K562 (cell line): ENCODE measurements around the gene TDRD5. TPM values are rescaled to one million over a fixed set of nuclear protein-coding genes. Genes with fewer than 3 reads are reported as not detected.

Source experiments
- FOXA3 ChIP-seq, 2 experiments: fragments of 450-650 bp in 1 of 2; sonication (generic) in 1 of 2; formaldehyde crosslinking; IDR thresholded peaks in 1 of 2; conservative IDR thresholded peaks in 1 of 2; 2 replicates each; pipeline versions ENCODE4 v1.4.0 to v1.8.0; 2020 to 2022; ENCODE audit warnings: mild to moderate bottlenecking in 2 of 2, missing genetic modification reagents in 1 of 2
- MTA1 ChIP-seq: fragments of 450-650 bp; IDR thresholded peaks from 2 replicates; pipeline ENCODE4 v1.6.1; 2017; ENCODE audit warnings: borderline replicate concordance
- TEAD4 ChIP-seq, 2 experiments: sonication (generic) in 1 of 2; formaldehyde crosslinking in 1 of 2; IDR thresholded peaks; 2 replicates each; pipeline versions ENCODE4 v1.6.1 to v1.8.0; 2012 to 2022; ENCODE audit warnings: borderline replicate concordance in 1 of 2, inconsistent platforms in 1 of 2, low read length in 1 of 2, mild to moderate bottlenecking in 1 of 2, missing genetic modification reagents in 1 of 2
- YBX1 ChIP-seq: fragments of 450-650 bp; IDR thresholded peaks from 2 replicates; pipeline ENCODE4 v1.7.1; 2016; ENCODE audit warnings: mild to moderate bottlenecking
- ZBTB7A ChIP-seq: IDR thresholded peaks from 2 replicates; pipeline ENCODE4 v1.6.1; 2011; ENCODE audit warnings: low read depth, mild to moderate bottlenecking, low read length, moderate library complexity, borderline replicate concordance; ENCODE audit not compliant: control insufficient read depth
- ZFP1 ChIP-seq: fragments of 450-650 bp; formaldehyde crosslinking; IDR thresholded peaks from 2 replicates; pipeline ENCODE4 v1.4.0; 2020; ENCODE audit warnings: mild to moderate bottlenecking, mixed read lengths
- ZNF12 ChIP-seq: sonication (generic); formaldehyde crosslinking; IDR thresholded peaks from 2 replicates; pipeline ENCODE4 v1.4.0; 2020; ENCODE audit warnings: mild to moderate bottlenecking, missing genetic modification reagents
- ZNF121 ChIP-seq: sonication (generic); formaldehyde crosslinking; conservative IDR thresholded peaks from 2 replicates; pipeline ENCODE4 v1.8.0; 2022; ENCODE audit warnings: missing genetic modification reagents
- ZNF24 ChIP-seq: fragments of 450-650 bp; IDR thresholded peaks from 2 replicates; pipeline ENCODE4 v1.6.1; 2016
- ZNF444 ChIP-seq: fragments of 250-450 bp; sonication (Bioruptor Pico); IDR thresholded peaks from 2 replicates; pipeline ENCODE4 v1.4.0; 2020; ENCODE audit warnings: mild to moderate bottlenecking, moderate library complexity
- ZNF644 ChIP-seq: fragments of 200-800 bp; sonication (Bioruptor generic); IDR thresholded peaks from 2 replicates; pipeline ENCODE4 v1.6.1; 2016; ENCODE audit warnings: low read depth, missing genetic modification characterization, missing compliant biosample characterization
- ZNF695 ChIP-seq: fragments of 450-650 bp; formaldehyde crosslinking; IDR thresholded peaks from 2 replicates; pipeline ENCODE4 v1.4.0; 2020; ENCODE audit warnings: mild to moderate bottlenecking, moderate library complexity
- polyA plus RNA-seq, 8 experiments: library from polyadenylated mRNA; depleted of rRNA in 4 of 8; stranded (reverse) in 5 of 8; unstranded in 3 of 8; fragments of >200 nt; fragmentation: Nextera tagmentation in 2 of 8; fragmentation: Illumina TruSeq in 1 of 8; extraction: Ambion mirVana in 2 of 8; extraction: Trizol in 1 of 8; gene quantifications; 2 replicates each; pipeline versions ENCODE4 v1.2.1 to v1.2.3, GENCODE V29; 2011 to 2014; ENCODE audit warnings: inconsistent platforms in 1 of 8, missing spikeins in 1 of 8
- total RNA-seq, 7 experiments: library from RNA; depleted of rRNA in 6 of 7; stranded (reverse); fragments of >200 nt in 6 of 7; fragmentation: Illumina TruSeq in 2 of 7; extraction: Trizol in 2 of 7; gene quantifications; 2 replicates each; pipeline versions ENCODE4 v1.2.1 to v1.2.3, GENCODE V29; 2011 to 2021; ENCODE audit warnings: low replicate concordance in 1 of 7
- TF ChIP-seq, protein P1 (sequence below): fragments of 450-650 bp; formaldehyde crosslinking; IDR thresholded peaks from 2 replicates; pipeline ENCODE4 v1.4.0; 2020; ENCODE audit warnings: mild to moderate bottlenecking, moderate library complexity
- TF ChIP-seq, protein P2 (sequence below), 2 experiments: fragments of 200-800 bp in 1 of 2; sonication (Bioruptor generic) in 1 of 2; sonication (generic) in 1 of 2; formaldehyde crosslinking in 1 of 2; IDR thresholded peaks in 1 of 2; conservative IDR thresholded peaks in 1 of 2; 2 replicates each; pipeline versions ENCODE4 v1.5.0 to v1.6.1; 2016 to 2020; ENCODE audit warnings: missing compliant biosample characterization in 1 of 2, missing genetic modification characterization in 1 of 2, missing genetic modification reagents in 1 of 2
- TF ChIP-seq, protein P3 (sequence below): sonication (generic); formaldehyde crosslinking; IDR thresholded peaks from 2 replicates; pipeline ENCODE4 v1.8.0; 2022; ENCODE audit warnings: mild to moderate bottlenecking, missing genetic modification reagents
- TF ChIP-seq, protein P4 (sequence below): sonication (generic); formaldehyde crosslinking; IDR thresholded peaks from 2 replicates; pipeline ENCODE4 v1.8.1; 2023; ENCODE audit warnings: mild to moderate bottlenecking, missing genetic modification reagents
- TF ChIP-seq, protein P5 (sequence below): fragments of 450-650 bp; formaldehyde crosslinking; IDR thresholded peaks from 2 replicates; pipeline ENCODE4 v1.4.0; 2022; ENCODE audit warnings: missing genetic modification characterization

Gene TDRD5
- total and polyA plus RNA-seq, 9 of the 15 experiments (the other 6 are each of a cell fraction or from before 2014, with no cell fraction given), result 0.04 to 0.57 (median 0.26) TPM; not detected in 1

DNA sequence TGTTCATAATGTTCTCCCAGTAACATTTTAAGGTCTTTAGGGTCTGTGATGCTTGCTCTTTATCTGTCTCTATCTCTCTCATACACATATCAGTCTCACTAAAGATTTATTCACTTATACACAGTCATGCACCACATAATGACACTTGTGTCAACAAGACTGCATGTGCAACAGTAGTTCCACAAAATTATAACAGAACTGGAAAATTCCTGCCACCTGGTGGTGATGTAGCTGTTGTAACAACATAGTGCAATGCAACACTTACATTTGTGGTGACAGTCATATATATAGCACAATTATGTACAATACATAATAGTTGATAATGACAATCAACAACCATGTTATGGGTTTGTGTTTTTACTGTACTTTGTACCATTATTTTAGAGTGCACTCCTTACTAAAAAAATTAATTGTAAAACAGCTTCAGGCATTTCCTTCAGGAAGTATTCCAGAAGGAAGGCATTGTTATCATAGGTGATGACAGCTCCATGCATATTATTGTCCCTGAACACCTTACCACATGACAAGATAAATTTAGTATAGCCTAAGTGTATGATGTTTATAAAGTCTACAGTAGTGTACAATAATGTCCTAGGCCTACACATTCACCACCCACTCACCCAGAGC lies 8.1 kb downstream of the TDRD5 start (continued):
- TF ChIP-seq ZNF24, result no peak
- no peak for TF ChIP-seq YBX1
- TF ChIP-seq ZNF444 (CRISPR knock-in tag), result no peak
- no peak for TF ChIP-seq ZFP1 (CRISPR knock-in tag)
- peak; percentile 34 to 70; a peak in 3 of 4 replicates for TF ChIP-seq FOXA3 (CRISPR knock-in tag; conservative IDR thresholded peaks at IDR 0.05 in 1 of 2, IDR thresholded peaks at IDR 0.05 in 1 of 2)
- TF ChIP-seq ZBTB7A, result no peak
- TF ChIP-seq, protein P1, sequence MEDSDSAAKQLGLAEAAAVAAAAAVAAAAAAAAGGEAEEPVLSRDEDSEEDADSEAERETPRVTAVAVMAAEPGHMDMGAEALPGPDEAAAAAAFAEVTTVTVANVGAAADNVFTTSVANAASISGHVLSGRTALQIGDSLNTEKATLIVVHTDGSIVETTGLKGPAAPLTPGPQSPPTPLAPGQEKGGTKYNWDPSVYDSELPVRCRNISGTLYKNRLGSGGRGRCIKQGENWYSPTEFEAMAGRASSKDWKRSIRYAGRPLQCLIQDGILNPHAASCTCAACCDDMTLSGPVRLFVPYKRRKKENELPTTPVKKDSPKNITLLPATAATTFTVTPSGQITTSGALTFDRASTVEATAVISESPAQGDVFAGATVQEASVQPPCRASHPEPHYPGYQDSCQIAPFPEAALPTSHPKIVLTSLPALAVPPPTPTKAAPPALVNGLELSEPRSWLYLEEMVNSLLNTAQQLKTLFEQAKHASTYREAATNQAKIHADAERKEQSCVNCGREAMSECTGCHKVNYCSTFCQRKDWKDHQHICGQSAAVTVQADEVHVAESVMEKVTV, result no peak
- TF ChIP-seq ZNF644, result no peak
- no peak for TF ChIP-seq ZNF695 (CRISPR knock-in tag)
- TF ChIP-seq, protein P2, sequence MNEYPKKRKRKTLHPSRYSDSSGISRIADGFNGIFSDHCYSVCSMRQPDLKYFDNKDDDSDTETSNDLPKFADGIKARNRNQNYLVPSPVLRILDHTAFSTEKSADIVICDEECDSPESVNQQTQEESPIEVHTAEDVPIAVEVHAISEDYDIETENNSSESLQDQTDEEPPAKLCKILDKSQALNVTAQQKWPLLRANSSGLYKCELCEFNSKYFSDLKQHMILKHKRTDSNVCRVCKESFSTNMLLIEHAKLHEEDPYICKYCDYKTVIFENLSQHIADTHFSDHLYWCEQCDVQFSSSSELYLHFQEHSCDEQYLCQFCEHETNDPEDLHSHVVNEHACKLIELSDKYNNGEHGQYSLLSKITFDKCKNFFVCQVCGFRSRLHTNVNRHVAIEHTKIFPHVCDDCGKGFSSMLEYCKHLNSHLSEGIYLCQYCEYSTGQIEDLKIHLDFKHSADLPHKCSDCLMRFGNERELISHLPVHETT (CRISPR knock-in tag; conservative IDR thresholded peaks at IDR 0.05 in 1 of 2, IDR thresholded peaks at IDR 0.05 in 1 of 2), result no peak
- TF ChIP-seq, protein P3, sequence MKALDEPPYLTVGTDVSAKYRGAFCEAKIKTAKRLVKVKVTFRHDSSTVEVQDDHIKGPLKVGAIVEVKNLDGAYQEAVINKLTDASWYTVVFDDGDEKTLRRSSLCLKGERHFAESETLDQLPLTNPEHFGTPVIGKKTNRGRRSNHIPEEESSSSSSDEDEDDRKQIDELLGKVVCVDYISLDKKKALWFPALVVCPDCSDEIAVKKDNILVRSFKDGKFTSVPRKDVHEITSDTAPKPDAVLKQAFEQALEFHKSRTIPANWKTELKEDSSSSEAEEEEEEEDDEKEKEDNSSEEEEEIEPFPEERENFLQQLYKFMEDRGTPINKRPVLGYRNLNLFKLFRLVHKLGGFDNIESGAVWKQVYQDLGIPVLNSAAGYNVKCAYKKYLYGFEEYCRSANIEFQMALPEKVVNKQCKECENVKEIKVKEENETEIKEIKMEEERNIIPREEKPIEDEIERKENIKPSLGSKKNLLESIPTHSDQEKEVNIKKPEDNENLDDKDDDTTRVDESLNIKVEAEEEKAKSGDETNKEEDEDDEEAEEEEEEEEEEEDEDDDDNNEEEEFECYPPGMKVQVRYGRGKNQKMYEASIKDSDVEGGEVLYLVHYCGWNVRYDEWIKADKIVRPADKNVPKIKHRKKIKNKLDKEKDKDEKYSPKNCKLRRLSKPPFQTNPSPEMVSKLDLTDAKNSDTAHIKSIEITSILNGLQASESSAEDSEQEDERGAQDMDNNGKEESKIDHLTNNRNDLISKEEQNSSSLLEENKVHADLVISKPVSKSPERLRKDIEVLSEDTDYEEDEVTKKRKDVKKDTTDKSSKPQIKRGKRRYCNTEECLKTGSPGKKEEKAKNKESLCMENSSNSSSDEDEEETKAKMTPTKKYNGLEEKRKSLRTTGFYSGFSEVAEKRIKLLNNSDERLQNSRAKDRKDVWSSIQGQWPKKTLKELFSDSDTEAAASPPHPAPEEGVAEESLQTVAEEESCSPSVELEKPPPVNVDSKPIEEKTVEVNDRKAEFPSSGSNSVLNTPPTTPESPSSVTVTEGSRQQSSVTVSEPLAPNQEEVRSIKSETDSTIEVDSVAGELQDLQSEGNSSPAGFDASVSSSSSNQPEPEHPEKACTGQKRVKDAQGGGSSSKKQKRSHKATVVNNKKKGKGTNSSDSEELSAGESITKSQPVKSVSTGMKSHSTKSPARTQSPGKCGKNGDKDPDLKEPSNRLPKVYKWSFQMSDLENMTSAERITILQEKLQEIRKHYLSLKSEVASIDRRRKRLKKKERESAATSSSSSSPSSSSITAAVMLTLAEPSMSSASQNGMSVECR (CRISPR knock-in tag), result no peak
- TF ChIP-seq ZNF12 (CRISPR knock-in tag), result no peak
- TF ChIP-seq, protein P4, sequence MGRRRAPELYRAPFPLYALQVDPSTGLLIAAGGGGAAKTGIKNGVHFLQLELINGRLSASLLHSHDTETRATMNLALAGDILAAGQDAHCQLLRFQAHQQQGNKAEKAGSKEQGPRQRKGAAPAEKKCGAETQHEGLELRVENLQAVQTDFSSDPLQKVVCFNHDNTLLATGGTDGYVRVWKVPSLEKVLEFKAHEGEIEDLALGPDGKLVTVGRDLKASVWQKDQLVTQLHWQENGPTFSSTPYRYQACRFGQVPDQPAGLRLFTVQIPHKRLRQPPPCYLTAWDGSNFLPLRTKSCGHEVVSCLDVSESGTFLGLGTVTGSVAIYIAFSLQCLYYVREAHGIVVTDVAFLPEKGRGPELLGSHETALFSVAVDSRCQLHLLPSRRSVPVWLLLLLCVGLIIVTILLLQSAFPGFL (CRISPR knock-in tag), result no peak
- no peak for TF ChIP-seq ZNF121
- peak; percentile 33; the same call in 1 of the 2 replicates for TF ChIP-seq TEAD4 (IDR thresholded peaks at IDR 0.05; ENCODE audit: low read length)
- TF ChIP-seq TEAD4 (CRISPR knock-in tag; IDR thresholded peaks at IDR 0.05; ENCODE audit: borderline replicate concordance), result no peak
- TF ChIP-seq MTA1, result no peak
- TF ChIP-seq, protein P5, sequence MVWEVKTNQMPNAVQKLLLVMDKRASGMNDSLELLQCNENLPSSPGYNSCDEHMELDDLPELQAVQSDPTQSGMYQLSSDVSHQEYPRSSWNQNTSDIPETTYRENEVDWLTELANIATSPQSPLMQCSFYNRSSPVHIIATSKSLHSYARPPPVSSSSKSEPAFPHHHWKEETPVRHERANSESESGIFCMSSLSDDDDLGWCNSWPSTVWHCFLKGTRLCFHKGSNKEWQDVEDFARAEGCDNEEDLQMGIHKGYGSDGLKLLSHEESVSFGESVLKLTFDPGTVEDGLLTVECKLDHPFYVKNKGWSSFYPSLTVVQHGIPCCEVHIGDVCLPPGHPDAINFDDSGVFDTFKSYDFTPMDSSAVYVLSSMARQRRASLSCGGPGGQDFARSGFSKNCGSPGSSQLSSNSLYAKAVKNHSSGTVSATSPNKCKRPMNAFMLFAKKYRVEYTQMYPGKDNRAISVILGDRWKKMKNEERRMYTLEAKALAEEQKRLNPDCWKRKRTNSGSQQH, result no peak
